Tibial nerve (tissue), 4 donors: ENCODE data around the gene MICB.

Experiments used
- EP300 ChIP-seq, 2 donors: sonication (generic); formaldehyde crosslinking; IDR thresholded peaks; one replicate each; pipeline ENCODE4 v1.6.1; 2017; ENCODE audit warnings: antibody characterized with exemption in 2 of 2, mild to moderate bottlenecking in 1 of 2
- POLR2A ChIP-seq, 2 donors: fragments of 450-650 bp; IDR thresholded peaks; one replicate each; pipeline ENCODE4 v1.6.1; 2017; ENCODE audit warnings: antibody characterized with exemption in 2 of 2, mild to moderate bottlenecking in 2 of 2, moderate library complexity in 2 of 2
- TF ChIP-seq, protein P1 (sequence below), 5 experiments: fragments of 200-600 bp in 3 of 5; fragments of 450-650 bp in 2 of 5; sonication (generic) in 3 of 5; IDR thresholded peaks; one replicate each; pipeline ENCODE4 v1.5.1; 2016 to 2019; ENCODE audit warnings: antibody characterized with exemption in 5 of 5, mild to moderate bottlenecking in 3 of 5, moderate library complexity in 2 of 5

DNA sequence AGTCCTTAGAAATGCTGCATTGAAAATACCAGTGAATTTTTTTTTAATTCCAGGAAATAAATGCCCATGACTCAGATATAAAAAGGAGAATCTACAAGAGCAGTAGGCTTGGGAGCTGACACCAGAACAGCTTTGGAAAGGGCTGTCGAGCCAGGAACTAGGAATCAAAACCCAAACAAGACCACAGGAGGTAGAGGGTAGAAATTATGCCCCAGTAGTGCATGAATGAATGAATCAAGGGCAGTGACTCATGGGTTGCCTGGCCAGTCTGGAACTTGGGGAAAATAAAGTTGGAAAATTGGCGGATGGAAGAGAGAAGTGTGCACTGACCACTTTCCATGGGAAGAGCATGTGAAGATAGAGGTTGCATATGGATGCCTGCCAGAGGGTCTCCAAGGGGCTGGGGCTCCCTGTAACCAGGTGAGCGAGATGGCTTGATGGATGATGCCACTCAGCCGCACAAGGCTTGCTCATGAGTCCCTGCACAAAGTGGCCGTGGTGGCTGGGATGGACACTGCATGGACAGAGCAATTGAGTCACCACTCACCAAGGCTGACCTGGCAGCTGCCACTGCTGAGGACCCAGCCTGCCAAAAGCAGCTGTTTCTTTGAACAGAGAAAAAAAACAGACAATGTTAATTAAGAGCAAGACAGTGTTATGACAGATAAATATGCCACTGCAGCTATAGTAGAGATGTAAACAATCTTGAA is 15.7 kb downstream of the MICB start:
- TF ChIP-seq EP300 (IDR thresholded peaks at IDR 0.05) (no peak), POLR2A (IDR thresholded peaks at IDR 0.05) (no peak)
- TF ChIP-seq, protein P1, sequence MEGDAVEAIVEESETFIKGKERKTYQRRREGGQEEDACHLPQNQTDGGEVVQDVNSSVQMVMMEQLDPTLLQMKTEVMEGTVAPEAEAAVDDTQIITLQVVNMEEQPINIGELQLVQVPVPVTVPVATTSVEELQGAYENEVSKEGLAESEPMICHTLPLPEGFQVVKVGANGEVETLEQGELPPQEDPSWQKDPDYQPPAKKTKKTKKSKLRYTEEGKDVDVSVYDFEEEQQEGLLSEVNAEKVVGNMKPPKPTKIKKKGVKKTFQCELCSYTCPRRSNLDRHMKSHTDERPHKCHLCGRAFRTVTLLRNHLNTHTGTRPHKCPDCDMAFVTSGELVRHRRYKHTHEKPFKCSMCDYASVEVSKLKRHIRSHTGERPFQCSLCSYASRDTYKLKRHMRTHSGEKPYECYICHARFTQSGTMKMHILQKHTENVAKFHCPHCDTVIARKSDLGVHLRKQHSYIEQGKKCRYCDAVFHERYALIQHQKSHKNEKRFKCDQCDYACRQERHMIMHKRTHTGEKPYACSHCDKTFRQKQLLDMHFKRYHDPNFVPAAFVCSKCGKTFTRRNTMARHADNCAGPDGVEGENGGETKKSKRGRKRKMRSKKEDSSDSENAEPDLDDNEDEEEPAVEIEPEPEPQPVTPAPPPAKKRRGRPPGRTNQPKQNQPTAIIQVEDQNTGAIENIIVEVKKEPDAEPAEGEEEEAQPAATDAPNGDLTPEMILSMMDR (IDR thresholded peaks at IDR 0.05): no peak
